HG02970 (cell line): ENCODE measurements around the gene LRCOL1.

Experiments used
- ATAC-seq: cut with Tn5 transposase; IDR thresholded peaks from one replicate; pipeline ENCODE4 v1.9.1; 2021; ENCODE audit warnings: mild to moderate bottlenecking, moderate library complexity, moderate number of reproducible peaks; ENCODE audit not compliant: unreplicated experiment, low FRiP score

The LRCOL1 gene

GRCh38 chr12:132571051-132571450 is 39.3 kb downstream of the LRCOL1 start:
- ATAC-seq, result no peak

DNA sequence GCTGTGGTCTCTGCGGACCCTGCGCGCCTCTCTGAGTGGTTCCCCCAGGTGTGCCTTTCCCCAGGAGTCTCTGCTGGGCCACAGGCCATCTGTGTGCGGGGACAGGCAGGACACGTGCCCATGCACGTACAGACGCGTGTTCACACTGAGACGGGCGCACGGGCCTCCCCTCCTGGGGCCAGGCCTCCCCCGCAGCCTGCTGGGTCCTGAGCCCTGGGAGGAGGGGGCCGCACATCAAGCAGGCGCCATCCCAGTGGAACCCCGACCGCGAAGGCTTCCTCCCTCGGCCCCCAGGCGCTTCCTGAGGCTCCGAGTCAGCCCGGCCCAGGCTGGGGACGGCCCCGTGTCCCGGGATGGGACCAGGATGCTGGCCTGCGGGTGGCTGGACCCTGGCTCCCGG is 39.7 kb downstream of the LRCOL1 start:
- ATAC-seq, result no peak

- no peak for ATAC-seq
Observed at GRCh38 chr12:132569856-132570480, 40.4 kb downstream of the LRCOL1 start.

GRCh38 chr12:132568826-132569480 is 41.4 kb downstream of the LRCOL1 start:
- ATAC-seq, result no peak

- no peak for ATAC-seq
Observed at GRCh38 chr12:132568301-132568700, 42.1 kb downstream of the LRCOL1 start.

DNA sequence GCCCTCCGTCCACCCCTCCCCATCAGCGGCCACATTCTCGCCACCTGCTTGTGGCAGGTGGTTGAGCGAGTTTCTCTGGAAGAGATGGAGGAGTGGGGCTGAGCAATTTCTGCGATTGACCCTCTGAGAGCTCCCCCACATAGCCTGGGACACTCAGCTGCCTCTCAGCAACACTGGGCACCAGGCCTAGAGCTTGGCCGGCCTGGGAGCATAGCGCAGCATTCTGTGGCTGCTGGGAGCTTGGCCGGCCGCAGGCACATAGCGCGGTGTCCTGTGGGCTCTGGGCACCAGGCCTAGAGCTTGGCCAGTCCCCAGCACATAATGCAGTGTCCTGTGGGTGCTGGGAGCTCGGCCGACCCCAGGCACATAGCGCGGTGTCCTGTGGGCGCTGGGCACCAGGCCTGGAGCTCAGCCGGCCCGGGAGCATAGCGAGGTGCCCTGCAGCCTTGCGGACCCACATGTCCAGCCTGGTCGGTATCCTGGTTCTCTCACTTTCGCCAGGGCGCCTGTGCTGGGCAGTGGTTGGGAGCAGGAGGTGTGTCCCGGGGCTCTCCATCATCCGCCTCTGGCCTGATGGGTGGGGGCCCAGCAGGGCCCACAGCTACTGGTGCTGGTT is 43.8 kb downstream of the LRCOL1 start:
- ATAC-seq, result no peak

GRCh38 chr12:132565365-132565764 is 45.0 kb downstream of the LRCOL1 start:
- ATAC-seq, result no peak

DNA sequence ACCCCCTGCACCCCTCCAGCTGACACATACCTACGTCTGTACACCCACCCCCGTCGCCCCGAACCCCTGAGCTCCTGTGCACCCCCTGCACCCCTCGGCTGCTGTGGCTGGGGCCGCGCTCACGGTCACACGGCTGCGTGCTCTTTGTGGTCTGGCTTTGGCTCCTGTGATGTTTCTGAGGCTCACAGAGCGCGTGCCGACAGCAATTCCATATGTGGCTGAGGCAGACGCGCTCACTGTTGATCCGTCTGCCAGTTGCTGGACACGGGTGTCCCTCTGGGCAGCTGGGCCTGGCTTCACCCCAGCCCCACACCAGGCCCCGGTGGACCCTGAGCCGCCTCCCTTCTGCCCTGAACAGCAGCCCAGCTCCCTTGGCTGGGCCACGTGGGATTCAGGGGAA is 46.5 kb downstream of the LRCOL1 start:
- ATAC-seq, result no peak

DNA sequence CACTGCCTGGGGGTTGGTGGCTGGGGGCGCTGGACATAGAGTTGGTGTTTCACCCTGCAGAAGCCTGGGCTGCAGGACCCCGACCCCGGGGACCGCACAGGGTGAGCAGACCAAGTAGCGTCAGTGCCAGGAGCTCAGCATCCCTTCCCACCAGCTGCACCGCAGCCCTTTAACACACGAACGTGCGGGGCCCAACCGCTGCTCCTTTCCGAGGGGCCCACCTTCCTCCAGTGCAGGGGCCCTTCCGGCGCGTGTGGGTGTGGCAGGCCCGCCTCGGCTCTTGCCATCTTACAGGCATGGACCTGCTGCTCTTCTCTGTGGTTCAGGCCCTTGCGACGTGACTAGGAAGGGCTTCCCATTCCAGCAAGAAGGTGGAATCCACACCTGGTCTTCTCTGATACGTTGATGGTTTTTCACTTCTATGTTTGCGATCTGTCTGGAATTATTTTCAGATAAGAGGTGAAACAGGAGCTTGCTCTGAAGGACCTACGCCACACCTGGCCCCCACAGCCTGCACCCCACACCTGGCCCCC is 47.8 kb downstream of the LRCOL1 start:
- ATAC-seq, result no peak

- no peak for ATAC-seq
Observed at GRCh38 chr12:132561427-132562156, 48.8 kb downstream of the LRCOL1 start.

- ATAC-seq, result no peak
Observed at GRCh38 chr12:132560614-132561426, 49.6 kb downstream of the LRCOL1 start.

DNA sequence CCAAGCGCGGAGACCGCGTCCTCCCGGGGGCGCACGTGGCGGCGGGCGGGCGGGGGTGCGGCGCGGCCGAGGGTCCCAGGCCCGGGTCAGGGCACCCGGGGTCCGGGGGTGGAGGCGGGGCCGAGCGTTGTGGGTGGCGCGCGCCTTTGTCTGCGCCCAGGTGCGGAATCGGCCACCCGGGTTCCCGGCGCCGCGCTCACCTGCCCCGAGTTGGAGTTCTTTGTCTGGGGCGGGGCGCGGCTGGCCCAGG is 50.1 kb downstream of the LRCOL1 start:
- no peak for ATAC-seq

- no peak for ATAC-seq
Observed at GRCh38 chr12:132559652-132560363, 50.6 kb downstream of the LRCOL1 start.

DNA sequence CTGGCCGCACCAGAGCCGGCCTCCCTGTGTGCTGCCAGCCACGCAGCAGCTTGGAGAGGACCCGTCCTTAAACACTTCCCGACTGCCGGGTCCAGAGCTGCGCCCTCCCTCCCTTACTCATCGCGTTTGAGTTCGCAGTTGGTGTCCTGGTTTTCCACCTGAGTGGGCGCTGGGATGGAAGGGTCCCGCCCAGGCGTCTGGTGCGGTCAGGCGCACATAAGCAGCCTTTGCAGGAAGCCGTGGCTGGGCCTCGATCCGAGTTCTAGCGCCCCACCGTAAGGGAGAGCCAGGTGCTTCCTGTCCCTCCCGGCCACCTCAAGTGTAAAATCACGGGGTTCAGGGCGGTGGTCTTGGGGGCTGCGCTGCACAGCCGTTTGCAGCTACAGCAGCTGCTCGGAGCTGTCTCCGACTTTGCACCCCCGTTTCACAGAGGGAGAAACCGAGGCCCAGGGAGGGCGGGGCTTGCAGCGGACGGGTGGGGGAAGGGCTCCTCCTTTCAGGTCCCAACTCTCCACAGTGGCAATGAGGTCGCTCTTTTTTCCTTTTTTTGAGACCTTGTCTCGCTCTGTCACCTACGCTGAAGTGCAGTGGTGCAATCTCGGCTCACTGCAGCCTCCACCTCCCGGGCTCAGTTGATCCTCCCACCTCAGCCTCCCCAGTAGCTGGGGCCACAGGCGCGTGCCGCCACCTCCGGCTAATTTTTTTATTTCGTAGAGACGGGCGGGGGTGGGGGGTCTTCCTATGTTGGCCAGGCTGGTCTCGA is 51.3 kb downstream of the LRCOL1 start:
- ATAC-seq, result no peak

GRCh38 chr12:132558042-132558856 is 52.1 kb downstream of the LRCOL1 start:
- ATAC-seq, result no peak

GRCh38 chr12:132557291-132558015 is 52.9 kb downstream of the LRCOL1 start:
- no peak for ATAC-seq

GRCh38 chr12:132556801-132557200 is 53.6 kb downstream of the LRCOL1 start:
- ATAC-seq, result no peak

DNA sequence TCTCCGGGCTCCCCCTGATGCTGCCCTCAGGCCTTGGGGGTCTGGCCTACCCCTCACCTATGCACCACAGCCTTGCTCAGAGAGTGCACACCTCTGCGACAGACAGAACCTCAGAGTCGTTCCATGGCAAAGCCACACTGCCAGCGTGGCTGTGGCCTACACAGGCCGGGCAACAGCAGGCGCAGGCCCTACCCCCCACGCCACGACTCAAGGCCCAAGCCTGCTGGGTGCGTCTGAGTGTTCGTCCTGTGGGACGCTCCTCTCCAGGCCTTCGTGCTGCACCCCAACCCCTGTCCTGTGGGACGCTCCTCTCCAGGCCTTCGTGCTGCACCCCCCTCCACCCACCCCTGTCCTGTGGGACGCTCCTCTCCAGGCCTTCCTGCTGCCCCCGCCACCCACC is 54.2 kb downstream of the LRCOL1 start:
- ATAC-seq, result no peak
